Measurements from ENCODE around the gene ZNF608.

The ZNF608 gene

DNA sequence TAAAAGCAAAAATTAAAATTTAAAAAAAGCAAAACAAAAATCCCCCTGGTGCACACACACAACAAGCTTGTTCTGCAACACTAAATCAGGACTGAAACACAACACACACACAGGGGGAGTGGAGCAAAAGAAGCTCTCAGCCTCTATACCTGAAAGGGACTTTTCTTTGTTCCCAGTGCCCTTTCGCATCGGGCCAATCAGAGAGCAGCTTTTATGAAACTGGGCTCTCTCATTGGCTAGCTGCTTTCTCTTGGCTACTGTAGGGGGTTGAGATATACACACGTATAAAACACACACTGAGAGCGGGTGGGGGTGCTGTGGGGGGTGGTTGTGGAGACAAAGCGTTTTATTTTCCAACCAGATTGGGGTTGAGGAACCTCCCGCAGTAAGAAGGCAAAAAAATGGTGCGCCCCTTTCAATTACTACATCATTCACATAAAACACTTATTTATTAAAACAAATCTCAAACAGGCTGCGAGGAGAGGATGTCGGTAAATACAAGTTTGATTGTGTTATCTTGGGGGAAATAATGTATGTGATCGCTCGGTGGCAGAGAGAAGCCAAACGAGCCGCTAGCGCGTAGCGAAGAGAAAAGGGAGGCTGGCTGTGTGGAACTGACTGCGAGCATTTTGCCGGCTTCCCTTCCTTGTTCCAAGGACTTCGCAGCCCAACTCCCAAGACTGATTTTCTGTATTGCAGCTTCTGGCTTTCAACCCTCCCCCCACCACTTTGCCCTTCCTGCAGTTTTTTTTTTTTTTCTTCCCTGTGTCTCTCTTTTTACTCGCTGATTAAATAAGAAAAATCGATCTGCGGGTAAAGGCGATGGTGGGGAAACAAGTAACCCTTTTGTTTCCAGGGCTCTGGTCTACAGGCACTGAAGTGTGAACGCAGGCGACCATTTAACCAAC, 2.5 kb upstream of the ZNF608 start:
- no peak for DNase-seq (ENCODE audit: low read depth, low spot score)
- TF ChIP-seq, protein P1, sequence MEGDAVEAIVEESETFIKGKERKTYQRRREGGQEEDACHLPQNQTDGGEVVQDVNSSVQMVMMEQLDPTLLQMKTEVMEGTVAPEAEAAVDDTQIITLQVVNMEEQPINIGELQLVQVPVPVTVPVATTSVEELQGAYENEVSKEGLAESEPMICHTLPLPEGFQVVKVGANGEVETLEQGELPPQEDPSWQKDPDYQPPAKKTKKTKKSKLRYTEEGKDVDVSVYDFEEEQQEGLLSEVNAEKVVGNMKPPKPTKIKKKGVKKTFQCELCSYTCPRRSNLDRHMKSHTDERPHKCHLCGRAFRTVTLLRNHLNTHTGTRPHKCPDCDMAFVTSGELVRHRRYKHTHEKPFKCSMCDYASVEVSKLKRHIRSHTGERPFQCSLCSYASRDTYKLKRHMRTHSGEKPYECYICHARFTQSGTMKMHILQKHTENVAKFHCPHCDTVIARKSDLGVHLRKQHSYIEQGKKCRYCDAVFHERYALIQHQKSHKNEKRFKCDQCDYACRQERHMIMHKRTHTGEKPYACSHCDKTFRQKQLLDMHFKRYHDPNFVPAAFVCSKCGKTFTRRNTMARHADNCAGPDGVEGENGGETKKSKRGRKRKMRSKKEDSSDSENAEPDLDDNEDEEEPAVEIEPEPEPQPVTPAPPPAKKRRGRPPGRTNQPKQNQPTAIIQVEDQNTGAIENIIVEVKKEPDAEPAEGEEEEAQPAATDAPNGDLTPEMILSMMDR (IDR thresholded peaks at IDR 0.05; ENCODE audit: insufficient read depth, low read length, missing control alignments): no peak
- H3K4me3 ChIP-seq (ENCODE audit: low read depth, low read length): peak overlapping the region; percentile 56
- POLR2A ChIA-PET: no interaction called here
- CTCF ChIA-PET: no interaction called here

- TF ChIP-seq, protein P1 (IDR thresholded peaks at IDR 0.05; ENCODE audit: insufficient read depth, low read length, missing control alignments): no peak
- ChIA-PET CTCF (no interaction called here), POLR2A (interaction anchor here (0.6 to 1.0 kb wide), 2 partner anchors 13 to 402 kb away, joined by 3 to 4 read pairs; no protein-coding TSS in a partner anchor)
- peak overlapping the region; percentile 56 for H3K4me3 ChIP-seq (ENCODE audit: low read depth, low read length)
- DNase-seq (ENCODE audit: low read depth, low spot score): no peak
Measured at GRCh38 chr5:124747791-124748686, 1.6 kb upstream of the ZNF608 start.

DNA sequence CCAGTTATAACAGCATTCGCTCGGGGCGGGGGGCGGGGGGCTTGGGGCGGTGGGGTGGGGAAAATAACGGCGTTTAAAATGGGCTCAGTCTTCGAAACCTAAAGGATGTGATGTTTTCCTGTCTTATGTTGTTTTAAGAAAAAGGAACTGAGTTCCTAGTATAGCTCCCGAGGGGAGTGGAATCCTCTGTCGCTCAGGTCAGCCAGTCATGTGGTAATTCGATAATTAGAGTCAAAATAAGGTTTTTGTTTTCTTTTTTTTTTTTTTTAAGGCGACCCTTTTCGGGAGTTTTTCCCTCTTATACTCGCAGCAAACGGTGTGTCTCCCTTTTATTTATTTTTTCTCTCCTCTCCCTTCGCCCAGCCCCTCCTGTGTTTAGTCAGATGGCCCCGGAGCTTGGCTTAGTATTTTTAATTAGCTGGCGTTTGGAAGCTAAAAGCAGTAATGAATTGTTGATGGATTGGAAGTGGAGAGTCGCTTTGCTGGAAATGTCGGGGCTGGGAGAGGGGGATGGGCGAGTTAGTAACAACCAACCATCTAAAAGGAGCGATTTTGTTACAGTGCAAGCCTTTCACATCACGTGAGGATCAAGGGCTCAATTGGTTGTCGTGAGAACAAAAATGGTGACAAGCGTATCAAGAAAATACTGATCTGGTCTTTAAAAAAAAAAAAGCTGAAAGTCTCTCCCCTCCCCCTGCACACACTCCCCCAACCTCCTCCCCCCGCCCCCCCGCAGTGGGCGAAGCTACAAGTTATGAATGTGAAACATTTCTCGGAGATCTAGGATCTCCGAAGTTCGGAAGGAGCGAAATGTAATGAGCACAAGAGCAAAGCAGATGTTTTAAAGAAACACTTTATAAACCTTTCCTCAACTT, 714 bp upstream of the ZNF608 start:
- DNase-seq (ENCODE audit: low read depth, low spot score): no peak
- peak overlapping the region; percentile 56 for H3K4me3 ChIP-seq (ENCODE audit: low read depth, low read length)
- TF ChIP-seq, protein P1 (IDR thresholded peaks at IDR 0.05; ENCODE audit: insufficient read depth, low read length, missing control alignments): no peak
- POLR2A ChIA-PET: interaction anchor here (0.6 to 1.0 kb wide), 3 partner anchors 12 to 403 kb away, joined by 3 to 4 read pairs (median 3); no protein-coding TSS in a partner anchor
- CTCF ChIA-PET: interaction anchor here (0.7 kb wide), 1 partner anchor 1077 kb away, joined by 3 read pairs; no protein-coding TSS in a partner anchor

DNA sequence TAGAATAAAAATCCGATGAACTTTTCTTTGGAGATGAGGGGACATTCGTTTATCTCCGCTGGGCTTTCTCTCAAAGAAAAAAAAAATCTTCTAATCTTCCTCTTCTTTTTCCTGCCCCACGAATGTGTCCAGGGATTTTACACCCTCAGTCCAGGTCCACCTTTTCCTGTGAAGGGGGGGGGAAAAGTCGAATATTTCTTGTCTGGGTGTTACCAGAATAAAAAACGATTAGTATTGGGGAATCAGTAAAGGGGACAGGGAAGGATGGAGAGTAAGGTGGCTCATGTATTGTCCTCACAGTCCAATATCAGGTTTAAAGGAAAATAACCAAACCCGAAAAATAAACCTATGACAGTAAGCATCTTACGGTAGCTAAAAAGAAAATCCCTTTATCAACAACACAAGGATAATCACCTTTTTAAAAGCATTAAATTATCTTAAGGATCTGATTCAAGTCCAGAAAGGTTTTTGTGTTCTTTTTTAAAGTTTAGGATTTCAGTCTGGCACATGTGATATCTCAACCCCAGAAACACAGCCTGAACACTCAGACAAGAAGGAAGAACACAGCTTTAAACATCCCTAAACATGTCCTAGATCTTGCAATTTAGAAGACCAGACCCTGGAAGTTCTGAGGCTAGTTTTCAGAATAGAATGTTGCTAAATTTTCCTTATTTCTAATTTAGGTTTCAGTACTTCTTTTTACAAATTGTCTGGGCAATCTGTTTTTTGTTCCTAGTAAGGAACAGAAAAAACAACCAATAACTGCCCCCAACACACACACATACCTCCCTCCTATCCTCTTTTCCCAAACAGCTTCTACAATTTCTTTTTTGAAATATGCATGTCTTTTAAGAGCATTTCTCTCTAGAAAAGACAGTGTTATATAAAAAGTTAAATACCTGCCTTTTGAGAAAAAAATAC, 1.2 kb downstream of the ZNF608 start:
- peak overlapping the region; percentile 56 for H3K4me3 ChIP-seq (ENCODE audit: low read depth, low read length)
- ChIA-PET POLR2A (no interaction called here), CTCF (interaction anchor here (2.0 kb wide), 1 partner anchor 9 kb away, joined by 5 read pairs; no protein-coding TSS in a partner anchor)
- no peak for DNase-seq (ENCODE audit: low read depth, low spot score)
- TF ChIP-seq, protein P1 (IDR thresholded peaks at IDR 0.05; ENCODE audit: insufficient read depth, low read length, missing control alignments): no peak

All from AG04449 (cell line).